GM15510 (cell line): ENCODE data around the gene TAF8.

ENCODE experiments used
- POLR2A ChIP-seq: IDR thresholded peaks from 3 replicates; pipeline ENCODE4 v1.6.1; 2011; ENCODE audit warnings: borderline replicate concordance; ENCODE audit not compliant: insufficient read length; ENCODE audit errors: extremely low read depth

TAF8 gene

GRCh38 chr6:42071881-42072583 is 21.7 kb downstream of the TAF8 start:
- TF ChIP-seq POLR2A, result no peak

- no peak for TF ChIP-seq POLR2A
These were observed 23.0 kb downstream of the TAF8 start for GRCh38 chr6:42073287-42073686.

- TF ChIP-seq POLR2A, result no peak
These were observed 25.0 kb downstream of the TAF8 start for GRCh38 chr6:42075159-42075838.

- TF ChIP-seq POLR2A, result no peak
These were observed 28.1 kb downstream of the TAF8 start for GRCh38 chr6:42078386-42078785.

- TF ChIP-seq POLR2A, result no peak
These were observed 29.7 kb downstream of the TAF8 start for GRCh38 chr6:42079941-42080464.

- no peak for TF ChIP-seq POLR2A
These were observed 33.2 kb downstream of the TAF8 start for GRCh38 chr6:42083530-42083929.

- no peak for TF ChIP-seq POLR2A
These were observed 34.6 kb downstream of the TAF8 start for GRCh38 chr6:42084889-42085288.

- no peak for TF ChIP-seq POLR2A
These were observed 36.0 kb downstream of the TAF8 start for GRCh38 chr6:42086046-42087035.

GRCh38 chr6:42088101-42088591 is 37.8 kb downstream of the TAF8 start:
- no peak for TF ChIP-seq POLR2A

- no peak for TF ChIP-seq POLR2A
These were observed 40.7 kb downstream of the TAF8 start for GRCh38 chr6:42090819-42091717.

GRCh38 chr6:42091718-42092023 is 41.3 kb downstream of the TAF8 start:
- no peak for TF ChIP-seq POLR2A

- no peak for TF ChIP-seq POLR2A
These were observed 43.4 kb downstream of the TAF8 start for GRCh38 chr6:42093582-42094329.

- TF ChIP-seq POLR2A, result no peak
These were observed 44.8 kb downstream of the TAF8 start for GRCh38 chr6:42095094-42095493.

GRCh38 chr6:42095776-42096541 is 45.6 kb downstream of the TAF8 start:
- TF ChIP-seq POLR2A, result no peak
